Neuronal stem cell (in vitro differentiated cells): ENCODE results near the gene ZC3H10. TPM values are rescaled to one million over a fixed set of nuclear protein-coding genes. Genes with fewer than 3 reads are reported as not detected.
A peak's percentile ranks its signal among the peaks of the same experiment; 100 is the strongest.
"Not testable (repeated sequence)": the region's sequence is repeated elsewhere in the genome, so short reads cannot be mapped to it uniquely, and the experiment has no call there.

Experiments used
- DNase-seq: peaks from one replicate; pipeline ENCODE4 v3.0.0-alpha.2; 2013; ENCODE audit warnings: low spot score
- H2AFZ ChIP-seq: one replicate; pipeline ENCODE4 v1.6.1; 2013; ENCODE audit warnings: mild to moderate bottlenecking, low read length, inconsistent platforms
- H2AK5ac ChIP-seq: 2 replicates; pipeline ENCODE4 v1.6.1; 2013; ENCODE audit warnings: low read depth, mild to moderate bottlenecking, inconsistent platforms, low read length, moderate library complexity, mixed read lengths
- H2BK120ac ChIP-seq: 2 replicates; pipeline ENCODE4 v1.6.1; 2013; ENCODE audit warnings: low read depth, mild to moderate bottlenecking, inconsistent platforms, low read length, moderate library complexity, mixed read lengths
- H2BK12ac ChIP-seq: one replicate; pipeline ENCODE4 v1.6.1; 2013; ENCODE audit warnings: low read length, inconsistent platforms
- H2BK15ac ChIP-seq: 2 replicates; pipeline ENCODE4 v1.6.1; 2013; ENCODE audit warnings: mild to moderate bottlenecking, low read length, inconsistent platforms, mixed read lengths
- H2BK5ac ChIP-seq: one replicate; pipeline ENCODE4 v1.6.1; 2013; ENCODE audit warnings: inconsistent platforms, mild to moderate bottlenecking, low read length, moderate library complexity
- H3K14ac ChIP-seq: one replicate; pipeline ENCODE4 v1.6.1; 2013; ENCODE audit warnings: low read length, inconsistent platforms
- H3K18ac ChIP-seq: 2 replicates; pipeline ENCODE4 v1.6.1; 2013; ENCODE audit warnings: low read length, inconsistent platforms
- H3K23ac ChIP-seq: 2 replicates; pipeline ENCODE4 v1.6.1; 2013; ENCODE audit warnings: low read depth, mild to moderate bottlenecking, mixed read lengths, low read length, inconsistent platforms; ENCODE audit not compliant: poor library complexity
- H3K27ac ChIP-seq: replicated peaks from 3 replicates; pipeline ENCODE4 v1.5.1; 2013; ENCODE audit warnings: low read length, inconsistent platforms
- H3K27me3 ChIP-seq, 3 experiments: 2 replicates each; pipeline ENCODE4 v1.6.1; 2013; ENCODE audit warnings: low read length in 3 of 3, mild to moderate bottlenecking in 2 of 3, inconsistent platforms in 1 of 3, low read depth in 1 of 3, mixed read lengths in 1 of 3, moderate library complexity in 1 of 3; ENCODE audit not compliant: control insufficient read depth in 3 of 3, insufficient read depth in 3 of 3
- H3K36me3 ChIP-seq, 2 donors: replicated peaks in 1 of 2; 2 replicates each; pipeline ENCODE4 v1.6.1; 2013; ENCODE audit warnings: low read length in 2 of 2; ENCODE audit not compliant: control insufficient read depth in 2 of 2, insufficient read depth in 2 of 2
- H3K4ac ChIP-seq: 2 replicates; pipeline ENCODE4 v1.6.1; 2013; ENCODE audit warnings: inconsistent platforms, mild to moderate bottlenecking, low read length, moderate library complexity
- H3K4me1 ChIP-seq, 2 donors: 1 replicate in 1 of 2; 2 replicates in 1 of 2; pipeline ENCODE4 v1.6.1; 2013; ENCODE audit warnings: low read length in 2 of 2, low read depth in 1 of 2; ENCODE audit not compliant: control insufficient read depth in 2 of 2, insufficient read depth in 1 of 2
- H3K4me2 ChIP-seq: one replicate; pipeline ENCODE4 v1.6.1; 2013; ENCODE audit warnings: mild to moderate bottlenecking, low read length, inconsistent platforms; ENCODE audit not compliant: insufficient read depth, poor library complexity, severe bottlenecking
- H3K4me3 ChIP-seq, 2 donors: 2 replicates each; pipeline ENCODE4 v1.5.1; 2013; ENCODE audit warnings: low read length in 2 of 2, mild to moderate bottlenecking in 2 of 2, inconsistent platforms in 1 of 2, moderate library complexity in 1 of 2
- H3K79me1 ChIP-seq: one replicate; pipeline ENCODE4 v1.6.1; 2013; ENCODE audit warnings: low read depth, mild to moderate bottlenecking, inconsistent platforms, low read length, moderate library complexity
- H3K9ac ChIP-seq: one replicate; pipeline ENCODE4 v1.6.1; 2013; ENCODE audit warnings: mild to moderate bottlenecking, low read depth, low read length, inconsistent platforms; ENCODE audit not compliant: poor library complexity
- H3K9me3 ChIP-seq, 2 donors: replicated peaks in 1 of 2; 2 replicates each; pipeline versions ENCODE3 to v1.6.1; 2013; ENCODE audit warnings: low read length in 2 of 2, mild to moderate bottlenecking in 2 of 2, inconsistent platforms in 1 of 2, low read depth in 1 of 2, mixed read lengths in 1 of 2, moderate library complexity in 1 of 2; ENCODE audit not compliant: control insufficient read depth in 2 of 2, insufficient read depth in 1 of 2
- H4K8ac ChIP-seq: one replicate; pipeline ENCODE4 v1.6.1; 2013; ENCODE audit warnings: low read depth, mild to moderate bottlenecking, inconsistent platforms, low read length, moderate library complexity
- H4K91ac ChIP-seq: one replicate; pipeline ENCODE4 v1.6.1; 2013; ENCODE audit warnings: low read length, low read depth, mild to moderate bottlenecking, inconsistent platforms; ENCODE audit not compliant: poor library complexity
- WGBS, 2 donors: extraction: QIAGEN DNeasy Blood & Tissue Kit; methylation state at CpG; one replicate each; pipeline ENCODE4 v1.1.7; 2013; ENCODE audit warnings: missing lambda C conversion rate in 2 of 2, mixed read lengths in 1 of 2; ENCODE audit not compliant: insufficient read length in 2 of 2, insufficient replicate concordance in 1 of 2; ENCODE audit errors: extremely low coverage in 2 of 2; 5-methylcytosine and 5-hydroxymethylcytosine counted together
- polyA plus RNA-seq, 2 experiments: library from polyadenylated mRNA; stranded (reverse); fragments of 200-250 nt; gene quantifications; one replicate each; pipeline ENCODE4 v1.2.3, GENCODE V29; 2013

The ZC3H10 gene
- 3.9 TPM for polyA plus RNA-seq (2013, experiment 1 of 2)
- polyA plus RNA-seq (2013, experiment 2 of 2) = 3.9 TPM

GRCh38 chr12:56117778-56118687, at the start of gene ZC3H10:
TSS of gene ZC3H10 (plus strand) at chr12:56118266. CDS start at chr12:56120563, 2,297 bp downstream.
- Histone ChIP-seq H4K91ac (no peak within 1 kb of the TSS), H3K79me1 (no peaks in the 10 kb centered on the region), H3K4ac (no peak within 1 kb of the TSS), H3K4me1 (peaks cover 6 to 16% of the 10 kb centered on the region in 2 donors), H3K36me3 (peaks cover 18 to 51% of the 10 kb centered on the region in 2 donors), H2AFZ (peak within 1 kb of the TSS; percentile 84), H2BK5ac (no peak within 1 kb of the TSS), H2BK120ac (no peak within 1 kb of the TSS), H2AK5ac (no peak within 1 kb of the TSS), H3K14ac (no peak within 1 kb of the TSS), H4K8ac (no peak within 1 kb of the TSS), H3K23ac (peak within 1 kb of the TSS; percentile 97), H3K27ac (peak within 1 kb of the TSS; percentile 71), H3K4me2 (peak within 1 kb of the TSS; percentile 79), H3K18ac (peak within 1 kb of the TSS; percentile 94), H2BK15ac (no peak within 1 kb of the TSS), H3K9me3 (peaks cover 0 to 7% of the 10 kb centered on the region in 2 donors), H3K4me3 (peak within 1 kb of the TSS; percentile 75 to 89), H3K9ac (peak within 1 kb of the TSS; percentile 94), H3K27me3 (no peaks in the 10 kb centered on the region), H2BK12ac (no peak within 1 kb of the TSS)
- WGBS, 2 donors = no CpG with 5 or more reads among the region's 61 CpGs
- peak; percentile 98 for DNase-seq

DNA sequence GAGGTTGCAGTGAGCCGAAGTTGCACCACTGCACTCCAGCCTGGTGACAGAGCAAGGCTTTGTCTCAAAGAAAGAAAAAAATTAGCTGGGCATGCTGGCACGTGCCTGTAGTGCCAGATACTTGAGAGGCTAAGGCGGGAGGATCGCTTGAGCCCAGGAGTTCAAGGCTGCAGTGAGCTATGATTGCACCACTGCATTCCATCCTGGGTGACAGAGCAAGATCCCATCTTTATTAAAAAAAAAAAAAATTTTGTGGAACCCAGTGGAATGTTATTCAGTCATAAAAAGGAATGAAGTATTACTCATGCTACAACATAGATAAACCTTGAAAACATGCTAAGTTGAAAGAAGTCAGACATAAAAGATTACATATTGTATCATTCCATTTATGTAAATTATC, 46.4 kb upstream of the ZC3H10 start:
- no peaks in the 10 kb centered on the region for H3K36me3 ChIP-seq
- no peak overlapping the region for H3K27ac ChIP-seq
- DNase-seq = no peak
- whole genome bisulfite sequencing, 2 donors = no CpG with 5 or more reads among the region's 4 CpGs
- H2BK5ac ChIP-seq = no peak overlapping the region
- H3K79me1 ChIP-seq = no peaks in the 10 kb centered on the region
- H3K4me1 ChIP-seq = no peaks in the 10 kb centered on the region
- no peak overlapping the region for H3K4me3 ChIP-seq
- H2AFZ ChIP-seq = no peak overlapping the region
- H2BK15ac ChIP-seq = no peak overlapping the region
- no peak overlapping the region for H2AK5ac ChIP-seq
- H3K14ac ChIP-seq = no peak overlapping the region
- no peak overlapping the region for H3K9ac ChIP-seq
- no peak overlapping the region for H4K91ac ChIP-seq
- H3K18ac ChIP-seq = no peak overlapping the region
- H3K4ac ChIP-seq = no peak overlapping the region
- H2BK120ac ChIP-seq = no peak overlapping the region
- H3K4me2 ChIP-seq = no peak overlapping the region
- no peak overlapping the region for H3K23ac ChIP-seq
- no peak overlapping the region for H2BK12ac ChIP-seq
- H3K9me3 ChIP-seq = no peaks in the 10 kb centered on the region
- H3K27me3 ChIP-seq = no peaks in the 10 kb centered on the region
- H4K8ac ChIP-seq = no peak overlapping the region

- Histone ChIP-seq H3K4me2 (no peak overlapping the region), H3K79me1 (no peaks in the 10 kb centered on the region), H4K91ac (no peak overlapping the region), H3K14ac (no peak overlapping the region), H3K9me3 (no peaks in the 10 kb centered on the region), H4K8ac (no peak overlapping the region), H3K4ac (no peak overlapping the region), H2BK120ac (no peak overlapping the region), H2BK5ac (no peak overlapping the region), H3K18ac (no peak overlapping the region), H3K27me3 (peaks cover 0 to 5% (median 0%) of the 10 kb centered on the region in 3 experiments), H2AK5ac (no peak overlapping the region), H3K36me3 (no peaks in the 10 kb centered on the region), H2BK15ac (no peak overlapping the region), H3K9ac (no peak overlapping the region), H3K4me3 (no peak overlapping the region), H2BK12ac (no peak overlapping the region), H3K27ac (no peak overlapping the region), H3K23ac (no peak overlapping the region), H3K4me1 (no peaks in the 10 kb centered on the region), H2AFZ (no peak overlapping the region)
- DNase-seq = no peak
- no CpG with 5 or more reads among the region's 5 CpGs for WGBS, 2 donors
Measured at GRCh38 chr12:56074396-56074795, 43.7 kb upstream of the ZC3H10 start.

DNA sequence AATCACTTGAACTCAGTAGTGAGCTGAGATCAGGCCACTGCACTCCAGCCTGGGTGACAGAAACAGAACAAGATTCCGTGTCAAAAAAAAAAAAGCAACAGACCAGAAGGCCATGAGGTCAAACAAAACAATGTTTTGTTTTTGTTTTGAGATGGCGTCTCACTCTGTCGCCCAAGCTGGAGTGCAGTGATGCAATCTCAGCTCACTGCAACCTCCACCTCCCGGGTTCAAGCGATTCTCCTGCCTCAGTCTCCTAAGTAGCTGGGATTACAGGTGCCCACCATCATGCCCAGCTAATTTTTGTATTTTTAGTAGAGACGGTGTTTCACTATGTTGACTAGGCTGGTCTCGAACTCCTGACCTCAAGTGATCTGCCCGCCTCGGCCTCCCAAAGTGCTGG, 40.1 kb upstream of the ZC3H10 start:
- not testable (repeated sequence) for H3K4me2 ChIP-seq, H3K9ac ChIP-seq, H2AK5ac ChIP-seq, H3K4me3 ChIP-seq, H3K79me1 ChIP-seq, H3K27ac ChIP-seq, H3K36me3 ChIP-seq, H3K9me3 ChIP-seq, H2BK120ac ChIP-seq, DNase-seq, H3K18ac ChIP-seq, H2AFZ ChIP-seq, H2BK5ac ChIP-seq, H4K91ac ChIP-seq, H3K4ac ChIP-seq, H2BK15ac ChIP-seq, H3K23ac ChIP-seq, H3K14ac ChIP-seq, H2BK12ac ChIP-seq, H4K8ac ChIP-seq
- Histone ChIP-seq H3K4me1 (peaks cover 9 to 12% of the 10 kb centered on the region in 2 donors), H3K27me3 (peaks cover 0 to 41% (median 18%) of the 10 kb centered on the region in 3 experiments)
- WGBS, 2 donors = no CpG with 5 or more reads among the region's 9 CpGs
